ENCODE measurements around the gene BHLHA15. TPM values are rescaled to one million over a fixed set of nuclear protein-coding genes. Genes with fewer than 3 reads are reported as not detected.

BHLHA15 gene
- total RNA-seq, 4 donors from 2014 or later: 2.0 to 7.3 TPM; not detected in 2

- intact Hi-C loops (cut with DNase I; ENCODE audit: low total_unique reads) (no loop called here), in situ Hi-C loops (cut with MboI; ENCODE audit: low pct_ligation_motif_present in 1 of 4, low pct_unique_long_range_greater_than_20kb in 1 of 4, low sequenced_read_pairs in 3 of 4) (loop anchor here in 2 of 4 donors (5.0 to 25.0 kb wide), 2 partner anchors 152 to 162 kb away; no protein-coding TSS in a partner anchor)
- WGBS, 2 donors (ENCODE audit: low coverage in 1 of 2): 94 to 95% methylated on average over 4 to 20 of the region's 20 CpGs
- Histone ChIP-seq H3K4me1 (no peaks in the 10 kb centered on the region), H3K4me3 (no peak overlapping the region), H3K27me3 (no peaks in the 10 kb centered on the region), H3K27ac (no peak overlapping the region), H3K36me3 (peaks cover 0 to 5% (median 0%) of the 10 kb centered on the region in 4 donors), H3K9me3 (no peaks in the 10 kb centered on the region)
- DNase-seq: no peak
- no peak for TF ChIP-seq POLR2AphosphoS5 (IDR thresholded peaks at IDR 0.05)
These were observed 36.6 kb upstream of the BHLHA15 start for GRCh38 chr7:98174334-98175259.

GRCh38 chr7:98175260-98175940, 35.8 kb upstream of the BHLHA15 start:
- Histone ChIP-seq H3K9me3 (no peaks in the 10 kb centered on the region), H3K4me3 (no peak overlapping the region), H3K36me3 (peaks cover 0 to 5% (median 0%) of the 10 kb centered on the region in 4 donors), H3K27me3 (no peaks in the 10 kb centered on the region), H3K27ac (no peak overlapping the region), H3K4me1 (no peaks in the 10 kb centered on the region)
- WGBS, 2 donors (ENCODE audit: low coverage in 1 of 2): 64 to 80% methylated on average over 4 to 8 of the region's 8 CpGs
- in situ Hi-C loops (cut with MboI; ENCODE audit: low pct_ligation_motif_present in 1 of 4, low pct_unique_long_range_greater_than_20kb in 1 of 4, low sequenced_read_pairs in 3 of 4): no loop called here
- TF ChIP-seq EP300 (IDR thresholded peaks at IDR 0.05; ENCODE audit: low read depth) (no peak), POLR2AphosphoS5 (IDR thresholded peaks at IDR 0.05) (no peak), POLR2A (IDR thresholded peaks at IDR 0.05) (no peak), CTCF (IDR thresholded peaks at IDR 0.05) (no peak)
- intact Hi-C loops (cut with DNase I; ENCODE audit: low total_unique reads): no loop called here
- no peak for DNase-seq

GRCh38 chr7:98177553-98177952, 33.7 kb upstream of the BHLHA15 start:
- H3K36me3 ChIP-seq: no peaks in the 10 kb centered on the region
- DNase-seq: no peak
- intact Hi-C loops (cut with DNase I; ENCODE audit: low total_unique reads): no loop called here
- H3K4me3 ChIP-seq: no peak overlapping the region
- no peaks in the 10 kb centered on the region for H3K9me3 ChIP-seq
- 95 to 97% methylated on average over 4 to 6 of the region's 6 CpGs for WGBS, 2 donors (ENCODE audit: low coverage in 1 of 2)
- in situ Hi-C loops (cut with MboI; ENCODE audit: low pct_ligation_motif_present in 1 of 4, low pct_unique_long_range_greater_than_20kb in 1 of 4, low sequenced_read_pairs in 3 of 4): no loop called here
- H3K4me1 ChIP-seq: no peaks in the 10 kb centered on the region
- no peaks in the 10 kb centered on the region for H3K27me3 ChIP-seq
- TF ChIP-seq EP300 (IDR thresholded peaks at IDR 0.05; ENCODE audit: low read depth): no peak
- TF ChIP-seq POLR2AphosphoS5 (IDR thresholded peaks at IDR 0.05): no peak
- TF ChIP-seq CTCF (IDR thresholded peaks at IDR 0.05): no peak
- TF ChIP-seq POLR2A (IDR thresholded peaks at IDR 0.05): no peak
- H3K27ac ChIP-seq: no peak overlapping the region

GRCh38 chr7:98178321-98178720, 32.9 kb upstream of the BHLHA15 start:
- in situ Hi-C loops (cut with MboI; ENCODE audit: low pct_ligation_motif_present in 1 of 4, low pct_unique_long_range_greater_than_20kb in 1 of 4, low sequenced_read_pairs in 3 of 4) (no loop called here), intact Hi-C loops (cut with DNase I; ENCODE audit: low total_unique reads) (no loop called here)
- Histone ChIP-seq H3K4me1 (no peaks in the 10 kb centered on the region), H3K27ac (no peak overlapping the region), H3K9me3 (no peaks in the 10 kb centered on the region), H3K4me3 (no peak overlapping the region), H3K27me3 (no peaks in the 10 kb centered on the region), H3K36me3 (no peaks in the 10 kb centered on the region)
- TF ChIP-seq POLR2AphosphoS5 (IDR thresholded peaks at IDR 0.05) (no peak), EP300 (IDR thresholded peaks at IDR 0.05; ENCODE audit: low read depth) (no peak), POLR2A (IDR thresholded peaks at IDR 0.05) (no peak), CTCF (IDR thresholded peaks at IDR 0.05) (no peak)
- no peak for DNase-seq
- 88 to 93% methylated on average over 10 to 16 of the region's 16 CpGs for WGBS, 2 donors (ENCODE audit: low coverage in 1 of 2)

Measured in transverse colon (tissue), 4 donors.